ENCODE results near the gene TMEM184B.
"Not testable (repeated sequence)": the region's sequence is repeated elsewhere in the genome, so short reads cannot be mapped to it uniquely, and the experiment has no call there.

TMEM184B gene

DNA sequence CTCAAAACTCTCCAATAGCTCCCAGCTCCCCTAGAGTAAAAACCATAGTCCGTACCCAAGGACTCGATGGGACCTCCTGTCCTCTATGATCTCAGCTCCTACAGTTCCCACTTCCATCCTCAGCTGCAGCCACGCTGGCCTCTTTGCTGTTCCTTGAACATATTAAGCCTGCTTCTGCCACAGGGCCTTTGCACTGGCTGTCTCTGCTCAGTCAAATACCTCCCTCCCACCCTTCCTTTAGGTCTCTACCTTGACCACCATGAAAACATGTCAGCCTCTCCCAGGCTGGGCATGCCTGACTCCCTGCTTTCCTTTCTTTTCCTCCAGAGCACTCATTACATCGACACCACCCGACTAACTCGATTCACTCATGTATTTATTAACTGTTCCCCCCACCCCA, 24.5 kb downstream of the TMEM184B start:
- DNase-seq: no peak

DNA sequence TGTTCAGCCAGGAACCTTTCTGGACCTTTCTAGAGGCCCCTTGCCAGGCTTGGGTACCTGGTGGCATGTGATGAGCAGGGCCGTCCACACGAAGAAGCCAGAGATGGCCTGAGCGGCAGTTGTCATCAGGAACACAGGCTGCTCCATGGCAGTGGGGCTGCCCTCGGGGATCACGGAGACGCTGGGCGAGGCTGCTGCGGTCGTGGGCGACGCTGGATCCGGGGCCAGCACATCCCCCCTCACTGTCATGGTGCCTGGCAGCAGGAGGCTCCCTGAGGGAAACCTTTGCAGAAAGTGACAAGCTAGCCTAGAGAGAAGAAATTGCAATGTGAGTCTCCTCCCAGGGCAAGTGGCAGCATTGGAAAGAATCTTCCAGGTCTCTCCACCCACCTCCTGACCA, 25.1 kb downstream of the TMEM184B start:
- DNase-seq: no peak

DNA sequence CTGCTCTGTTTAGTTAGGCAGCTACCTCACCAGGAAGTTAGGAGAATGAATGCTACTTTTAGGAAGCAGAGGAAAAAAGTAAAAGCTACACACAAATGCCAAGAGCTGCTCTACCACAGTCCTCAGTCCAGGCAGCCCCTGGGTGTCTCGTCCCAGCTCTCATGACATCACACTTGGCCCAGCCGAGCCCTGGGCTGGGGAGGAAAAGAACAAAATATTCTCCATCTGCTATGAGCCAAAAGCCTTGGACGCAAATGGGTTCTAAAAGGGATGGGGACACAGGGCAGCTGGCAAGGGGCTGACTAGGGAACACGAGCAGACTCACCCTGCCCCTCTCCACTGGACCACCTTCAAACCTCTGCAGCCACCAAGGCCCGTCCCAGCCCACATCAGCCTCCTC, 26.1 kb downstream of the TMEM184B start:
- no peak for DNase-seq

GRCh38 chr22:38246046-38246658, 26.7 kb downstream of the TMEM184B start:
- DNase-seq: no peak

DNA sequence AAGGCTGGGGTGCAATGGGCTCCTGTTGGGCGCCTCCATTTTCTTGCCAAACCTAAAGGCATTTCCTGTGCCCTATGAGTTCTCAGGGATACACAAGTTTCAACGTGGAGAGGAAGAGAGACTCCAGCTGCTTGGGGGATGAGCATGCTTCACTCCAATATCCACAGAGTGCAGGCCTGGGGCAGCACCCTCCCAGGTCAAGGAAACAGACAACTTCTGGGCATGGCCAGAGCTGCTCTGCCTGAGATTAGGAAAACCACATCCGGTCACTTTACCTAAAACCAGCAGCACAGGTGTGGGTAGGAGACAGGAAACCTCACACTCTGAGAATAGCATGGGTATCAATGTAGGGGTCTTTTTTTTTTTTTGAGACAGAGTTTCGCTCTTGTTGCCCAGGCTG, 28.7 kb downstream of the TMEM184B start:
- no peak for DNase-seq

DNA sequence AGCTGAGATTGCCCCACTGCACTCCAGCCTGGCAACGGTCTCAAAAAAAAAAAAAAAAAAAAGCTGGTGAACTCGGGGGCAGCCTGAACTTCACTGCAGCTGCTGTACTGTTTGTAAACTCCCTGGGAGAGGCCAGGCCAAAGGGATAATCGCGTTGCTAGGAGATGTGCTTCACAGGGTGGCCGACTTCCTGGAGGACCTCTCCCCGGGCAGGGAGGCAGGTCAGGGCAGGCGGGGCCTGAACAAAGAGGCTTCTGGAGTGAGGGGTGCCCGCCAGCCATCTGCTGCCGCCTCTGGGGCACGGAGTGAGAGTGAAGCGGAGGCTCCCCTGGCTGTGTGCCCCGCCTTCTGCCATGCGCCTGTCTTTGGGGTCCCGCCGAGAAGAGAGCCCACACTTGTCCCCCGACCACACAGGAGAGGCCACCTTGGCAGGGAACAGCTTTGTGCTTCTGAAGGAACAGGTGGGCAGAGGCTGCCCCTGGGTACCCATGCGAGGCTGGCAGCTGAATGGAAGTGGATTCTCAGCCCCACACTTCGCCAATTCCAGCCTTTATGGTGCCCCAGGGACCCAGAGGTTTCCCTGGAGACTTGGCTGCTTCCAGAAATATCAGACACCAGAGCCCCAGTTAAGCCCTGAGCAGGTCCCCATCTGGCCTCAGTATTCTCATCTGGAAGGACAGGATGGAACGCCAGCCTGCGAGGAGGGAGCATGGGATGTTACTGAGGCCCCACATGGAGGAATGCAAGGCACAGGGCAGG, 29.6 kb downstream of the TMEM184B start:
- no peak for DNase-seq

GRCh38 chr22:38240734-38241252, 32.0 kb downstream of the TMEM184B start:
- DNase-seq: no peak

- DNase-seq: no peak
These were observed 33.6 kb downstream of the TMEM184B start for GRCh38 chr22:38239101-38239761.

GRCh38 chr22:38238519-38239071, 34.2 kb downstream of the TMEM184B start:
- DNase-seq: no peak

DNA sequence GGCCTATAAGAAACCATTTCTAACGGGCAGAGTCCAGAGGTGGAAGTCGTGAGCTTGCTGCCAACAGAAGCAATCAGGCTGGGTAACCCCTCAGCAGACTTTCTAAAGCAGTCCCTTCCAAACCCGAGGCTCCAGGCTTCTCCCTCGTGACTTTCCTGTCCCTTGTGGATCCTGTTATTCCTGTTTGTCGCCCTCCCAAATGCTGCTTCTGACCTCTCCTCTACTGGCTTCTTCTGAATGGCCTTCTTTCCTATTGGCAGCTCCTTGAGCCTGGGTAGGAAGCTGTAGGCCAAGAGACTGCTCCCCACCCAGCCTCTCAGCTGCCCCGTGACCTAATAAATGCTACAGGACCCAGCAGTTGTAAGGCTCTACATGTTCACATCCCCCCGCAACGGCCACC, 36.0 kb downstream of the TMEM184B start:
- DNase-seq: no peak

GRCh38 chr22:38235240-38235850, 37.5 kb downstream of the TMEM184B start:
- DNase-seq: no peak

GRCh38 chr22:38233856-38234255, 39.0 kb downstream of the TMEM184B start:
- not testable (repeated sequence) for DNase-seq

DNA sequence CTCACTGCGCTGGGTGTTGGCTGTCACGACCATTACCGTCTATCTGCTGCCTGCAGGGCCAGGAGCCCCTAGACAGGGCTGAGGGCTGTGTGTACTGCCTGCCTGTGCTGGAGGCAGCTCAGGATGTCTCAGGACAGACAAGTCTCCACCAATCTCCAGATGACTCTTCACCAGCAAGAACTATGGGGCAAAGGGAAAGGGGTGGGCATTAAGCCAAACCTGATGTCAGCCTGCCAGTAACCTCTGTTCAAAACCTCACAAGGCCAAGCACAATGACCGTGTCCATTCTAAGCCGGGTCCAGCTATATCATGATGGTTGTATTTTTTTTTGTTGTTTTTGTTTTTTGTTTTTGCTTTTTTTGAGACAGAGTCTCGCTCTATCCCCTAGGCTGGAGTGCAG, 39.4 kb downstream of the TMEM184B start:
- no peak for DNase-seq

GRCh38 chr22:38232196-38232595, 40.6 kb downstream of the TMEM184B start:
- DNase-seq: no peak

GRCh38 chr22:38230916-38231315, 41.9 kb downstream of the TMEM184B start:
- no peak for DNase-seq

- DNase-seq: peak; percentile 27
These were observed 42.5 kb downstream of the TMEM184B start for GRCh38 chr22:38230108-38230825.

DNA sequence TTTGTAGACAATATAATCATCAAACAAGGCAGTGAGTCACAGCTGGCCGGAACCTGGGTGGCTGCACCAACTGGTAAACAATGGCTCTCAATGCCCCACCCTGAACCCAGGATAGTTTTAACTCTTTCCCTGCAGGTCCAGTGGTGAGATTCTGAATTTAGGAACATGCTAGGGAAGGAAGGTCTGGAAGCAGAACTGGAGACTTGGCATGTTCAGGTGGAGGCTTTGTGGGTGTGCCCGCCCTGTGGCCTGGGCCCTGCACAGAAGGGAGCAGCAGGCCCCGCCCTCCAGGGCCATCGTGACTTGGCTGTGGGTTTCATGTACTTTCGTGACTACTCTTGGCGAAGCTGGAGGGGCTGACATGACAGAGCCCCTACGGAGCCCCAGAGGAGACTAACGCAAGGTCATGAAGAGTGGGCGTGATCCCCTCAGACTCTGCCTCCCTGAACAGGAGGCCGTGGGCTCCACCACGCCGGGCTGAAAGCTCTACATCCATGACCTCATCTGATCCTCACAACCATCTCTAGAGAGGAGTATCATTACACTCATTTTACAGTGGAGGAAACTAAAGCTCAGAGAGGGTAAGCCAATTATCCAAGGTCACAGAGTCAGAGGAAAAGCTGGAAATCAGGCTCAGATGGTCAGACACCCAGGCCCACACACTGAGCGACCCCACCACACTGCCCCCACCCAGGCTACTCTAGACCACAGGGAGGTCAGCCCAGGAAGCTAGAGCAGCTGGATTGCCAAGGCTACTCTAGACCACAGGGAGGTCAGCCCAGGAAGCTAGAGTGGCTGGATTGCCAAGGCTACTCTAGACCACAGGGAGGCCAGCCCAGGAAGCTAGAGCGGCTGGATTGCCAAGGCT, 43.7 kb downstream of the TMEM184B start:
- DNase-seq: no peak

DNA sequence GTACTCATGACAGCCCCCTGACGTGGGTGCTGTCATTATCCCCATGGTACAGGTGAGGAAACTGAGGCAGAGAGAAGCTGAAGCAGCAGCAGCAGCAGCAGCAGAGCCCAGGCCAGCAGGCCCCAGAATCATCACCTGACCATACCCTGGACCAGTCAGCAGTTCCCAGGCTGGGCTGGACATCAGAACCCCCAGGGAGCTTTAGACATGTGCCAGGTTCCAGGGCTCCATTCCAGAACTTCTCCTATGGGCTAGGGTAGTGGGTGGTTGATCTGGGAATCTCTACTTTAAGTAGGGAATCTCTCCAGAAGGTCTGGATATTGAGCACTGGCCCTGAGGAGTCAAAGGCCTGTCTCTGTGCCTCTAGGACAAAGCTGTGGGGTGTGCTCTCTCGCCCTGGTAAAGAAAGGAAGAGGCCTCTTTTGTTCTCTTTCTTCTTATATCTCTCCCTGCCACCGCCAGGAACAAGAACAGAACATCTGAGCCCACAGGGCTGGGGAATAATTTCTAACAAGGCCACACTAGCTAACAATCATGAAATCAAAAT, 44.4 kb downstream of the TMEM184B start:
- DNase-seq: no peak

DNA sequence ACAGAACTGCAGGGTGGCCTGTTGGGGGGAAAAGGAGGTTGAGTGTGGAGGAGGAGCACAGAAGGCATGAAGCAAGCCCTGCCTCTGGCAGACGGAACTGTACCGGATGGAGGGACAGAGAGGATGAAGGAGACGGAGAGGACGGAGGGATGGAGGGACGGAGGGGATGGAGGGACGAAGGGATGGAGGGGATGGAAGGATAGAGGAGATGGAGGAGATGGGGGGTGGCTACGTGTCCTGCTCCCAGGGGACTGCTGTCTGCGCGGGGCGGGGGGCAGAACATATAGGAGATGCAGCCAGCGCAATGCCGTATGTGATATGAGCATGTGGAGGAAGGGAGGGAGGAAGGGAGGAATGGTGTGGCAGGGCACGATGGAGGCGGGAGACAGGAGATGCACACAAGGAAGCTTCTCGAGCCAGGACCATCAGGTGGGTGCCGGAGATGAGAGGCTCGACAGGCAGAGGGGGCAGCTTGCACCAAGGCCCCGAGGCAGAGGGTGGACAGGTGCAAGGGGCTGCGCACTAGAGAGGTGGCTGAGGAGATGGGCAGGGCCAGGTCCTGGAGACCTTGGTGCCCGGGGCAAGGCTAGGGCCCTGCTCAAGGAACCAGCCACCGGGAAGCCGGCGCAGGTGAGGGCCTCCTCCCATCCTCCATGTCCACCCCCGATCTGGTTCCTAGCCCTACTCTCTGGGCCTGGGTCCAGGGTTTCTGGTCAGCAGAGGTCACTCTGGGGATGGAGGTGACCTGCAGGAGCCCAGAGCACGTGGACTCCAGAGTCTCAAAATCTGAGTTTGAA, 45.8 kb downstream of the TMEM184B start:
- DNase-seq: no peak

- DNase-seq: no peak
These were observed 49.4 kb downstream of the TMEM184B start for GRCh38 chr22:38223289-38223960.

Data from T-helper 9 cell (primary cell).